Right lobe of liver (tissue), 6 donors: ENCODE measurements around the gene PLCB1. TPM values are rescaled to one million over a fixed set of nuclear protein-coding genes. Genes with fewer than 3 reads are reported as not detected.
A peak's percentile ranks its signal among the peaks of the same experiment; 100 is the strongest.

Experiments used
- ATAC-seq, 4 donors: fragments of 200-7000 bp; cut with Tn5 transposase; one replicate each; pipeline ENCODE4 v1.9.1; 2020; ENCODE audit warnings: mild to moderate bottlenecking in 4 of 4, moderate library complexity in 4 of 4
- DNase-seq, 3 donors: peaks; one replicate each; pipeline ENCODE4 v3.0.0-alpha.2; 2020
- H3K27ac ChIP-seq, 3 donors: fragments of 200-600 bp; one replicate each; pipeline ENCODE4 v1.8.0; 2022
- H3K27me3 ChIP-seq, 2 donors: fragments of 200-600 bp; one replicate each; pipeline ENCODE4 v1.8.0; 2022
- H3K36me3 ChIP-seq, 4 donors: fragments of 200-600 bp; sonication (generic) in 1 of 4; one replicate each; pipeline versions ENCODE4 v1.5.1 to v1.8.0; 2017 to 2022; ENCODE audit warnings: control low read depth in 1 of 4
- H3K4me1 ChIP-seq, 4 donors: fragments of 200-600 bp; sonication (generic) in 1 of 4; one replicate each; pipeline versions ENCODE4 v1.5.1 to v1.8.0; 2017 to 2022; ENCODE audit warnings: control low read depth in 1 of 4
- H3K4me3 ChIP-seq, 3 donors: fragments of 200-600 bp; one replicate each; pipeline ENCODE4 v1.8.0; 2022
- H3K9me3 ChIP-seq, 4 donors: fragments of 200-600 bp; sonication (generic) in 1 of 4; one replicate each; pipeline versions ENCODE4 v1.5.1 to v1.8.0; 2017 to 2022; ENCODE audit warnings: control low read depth in 1 of 4
- CTCF ChIP-seq, 4 donors: fragments of 200-600 bp in 3 of 4; fragments of 450-650 bp in 1 of 4; IDR thresholded peaks; one replicate each; pipeline versions ENCODE4 v1.5.1 to v1.8.0; 2016 to 2022; ENCODE audit warnings: antibody characterized with exemption in 4 of 4, mild to moderate bottlenecking in 2 of 4
- POLR2A ChIP-seq: fragments of 450-650 bp; IDR thresholded peaks from one replicate; pipeline ENCODE4 v1.6.1; 2017; ENCODE audit warnings: antibody characterized with exemption, mild to moderate bottlenecking
- WGBS: methylation state at CpG from one replicate; pipeline ENCODE4 v1.1.6; 2018; ENCODE audit warnings: low coverage, low lambda C conversion rate; ENCODE audit not compliant: insufficient coverage; ENCODE audit errors: missing lambda C conversion rate; 5-methylcytosine and 5-hydroxymethylcytosine counted together
- intact Hi-C, 2 donors: fragments of 100-400 bp; cut with DNase I; formaldehyde crosslinking; loops; one replicate each; pipeline versions ENCODE4 v1.11.2 to v1.14.1; 2022
- total RNA-seq, 6 experiments: library from RNA; depleted of rRNA in 2 of 6; stranded (reverse); fragments of >200 nt in 2 of 6; fragmentation: NEBNext Ultra II Directional in 3 of 6; extraction: Animal tissue kit (Norgen Biotek cat#: 25700) in 3 of 6; gene quantifications; one replicate each; pipeline versions ENCODE4 v1.1.0 to v1.2.4, GENCODE V29; 2016 to 2023
- donor health status: DM: no; HTN: yes; CAD: no.
- donor health status: DM: no; HTN: no; CAD: no.
- donor health status: DM: no; HTN: no; CAD: no.
- donor health status: DM: no; HTN: yes; CAD: no.
- donor health status: DM: no; HTN: yes; CAD: no.

PLCB1 gene
- total RNA-seq, 6 experiments from 2014 or later = 5.0 to 9.9 (median 5.7) TPM

- Histone ChIP-seq H3K27ac (no peak overlapping the region), H3K27me3 (no peaks in the 10 kb centered on the region), H3K4me1 (peaks cover 0 to 9% (median 2%) of the 10 kb centered on the region in 4 donors), H3K4me3 (no peak overlapping the region), H3K9me3 (no peaks in the 10 kb centered on the region), H3K36me3 (no peaks in the 10 kb centered on the region)
- intact Hi-C loops = no loop called here
- 36% methylated on average over 4 of the region's 5 CpGs for WGBS
- no peak for DNase-seq
- TF ChIP-seq CTCF (IDR thresholded peaks at IDR 0.05) = no peak
- TF ChIP-seq POLR2A = no peak
- peak in 1 of 4 donors; percentile 42 for ATAC-seq
Observed at GRCh38 chr20:8808202-8808535, 676.1 kb downstream of the PLCB1 start.

GRCh38 chr20:8809107-8809953 is 677.3 kb downstream of the PLCB1 start:
- no peak overlapping the region for H3K4me3 ChIP-seq
- H3K4me1 ChIP-seq = peaks cover 0 to 9% (median 2%) of the 10 kb centered on the region in 4 donors
- DNase-seq (no peak), ATAC-seq (peak; percentile 86 to 94 (median 89))
- H3K27me3 ChIP-seq = no peaks in the 10 kb centered on the region
- no peak for TF ChIP-seq POLR2A
- TF ChIP-seq CTCF (IDR thresholded peaks at IDR 0.05) = no peak
- intact Hi-C loops = no loop called here
- no peak overlapping the region for H3K27ac ChIP-seq
- no peaks in the 10 kb centered on the region for H3K9me3 ChIP-seq
- H3K36me3 ChIP-seq = no peaks in the 10 kb centered on the region
- WGBS = 55% methylated on average over 11 of the region's 14 CpGs

- H3K27me3 ChIP-seq = no peaks in the 10 kb centered on the region
- H3K36me3 ChIP-seq = no peaks in the 10 kb centered on the region
- no peak for TF ChIP-seq POLR2A
- no peak for TF ChIP-seq CTCF (IDR thresholded peaks at IDR 0.05)
- DNase-seq = no peak
- WGBS = 83% methylated on average over 9 of the region's 11 CpGs
- peaks cover 0 to 9% (median 2%) of the 10 kb centered on the region in 4 donors for H3K4me1 ChIP-seq
- H3K27ac ChIP-seq = no peak overlapping the region
- H3K4me3 ChIP-seq = no peak overlapping the region
- intact Hi-C loops = no loop called here
- H3K9me3 ChIP-seq = no peaks in the 10 kb centered on the region
- no peak for ATAC-seq
Observed at GRCh38 chr20:8811801-8812594, 679.9 kb downstream of the PLCB1 start.

- 68% methylated on average over 3 of the region's 7 CpGs for WGBS
- ATAC-seq (peak; percentile 19 to 54 (median 36)), DNase-seq (no peak)
- peaks cover 0 to 9% (median 2%) of the 10 kb centered on the region in 4 donors for H3K4me1 ChIP-seq
- no peaks in the 10 kb centered on the region for H3K9me3 ChIP-seq
- H3K27me3 ChIP-seq = no peaks in the 10 kb centered on the region
- intact Hi-C loops = no loop called here
- no peaks in the 10 kb centered on the region for H3K36me3 ChIP-seq
- no peak overlapping the region for H3K27ac ChIP-seq
- TF ChIP-seq POLR2A (no peak), CTCF (IDR thresholded peaks at IDR 0.05) (no peak)
- no peak overlapping the region for H3K4me3 ChIP-seq
Observed at GRCh38 chr20:8812817-8813216, 680.8 kb downstream of the PLCB1 start.
